ENCODE measurements around the gene AHDC1. TPM values are rescaled to one million over a fixed set of nuclear protein-coding genes. Genes with fewer than 3 reads are reported as not detected.
"Not testable (repeated sequence)": the region's sequence is repeated elsewhere in the genome, so short reads cannot be mapped to it uniquely, and the experiment has no call there.

The AHDC1 gene
- total and polyA plus RNA-seq, 12 donors = 17.0 to 53.1 (median 40.7) TPM

DNA sequence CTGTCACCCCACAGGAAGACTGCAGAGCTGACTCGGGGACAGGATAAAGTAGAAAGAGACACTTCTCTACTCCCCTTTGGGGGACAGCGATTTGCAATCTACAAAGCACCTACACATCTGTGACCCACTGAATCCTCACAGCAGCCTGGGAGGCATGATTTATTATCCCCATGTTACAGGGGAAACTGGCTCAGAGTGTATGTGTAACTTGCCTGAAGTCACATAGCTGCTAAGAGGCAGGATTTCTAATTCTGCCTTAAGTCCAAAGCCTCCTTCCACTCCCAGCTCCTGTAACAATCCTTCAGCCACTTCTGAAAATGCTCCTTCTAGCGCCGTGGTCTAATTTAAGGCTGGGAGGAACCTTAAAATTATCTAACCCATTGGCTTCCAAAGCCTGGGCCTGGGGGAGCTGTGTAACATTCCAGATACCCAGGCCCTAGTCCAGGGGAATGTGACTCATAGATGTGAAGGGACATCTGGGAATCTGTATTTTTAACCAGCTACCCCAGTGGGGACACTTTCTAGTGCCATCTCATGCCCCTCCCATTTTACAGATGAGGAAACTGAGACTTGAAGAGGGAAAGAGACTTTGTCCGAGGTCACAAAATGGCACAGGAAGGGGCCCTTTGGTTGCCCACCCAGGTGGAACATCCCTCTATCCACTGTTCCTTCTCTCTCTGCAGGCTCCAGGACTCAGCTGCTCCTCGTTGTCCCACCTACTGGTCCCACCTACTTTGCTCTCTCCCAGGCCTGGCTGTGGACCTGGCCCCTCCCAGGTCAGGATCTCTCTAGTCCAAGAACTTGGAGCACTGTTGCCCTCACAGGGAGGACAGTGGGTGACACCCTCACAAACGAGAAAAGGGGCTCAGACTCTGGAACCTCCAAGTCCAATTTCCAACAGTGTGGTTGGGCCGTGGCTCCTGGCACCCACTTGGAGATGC lies 48.9 kb downstream of the AHDC1 start:
- 37 to 45% methylated on average over 8 of the region's 8 CpGs for WGBS, 2 donors
- Histone ChIP-seq H3K36me3 (peaks cover 0 to 61% (median 45%) of the 10 kb centered on the region in 9 donors), H3K27me3 (no peaks in the 10 kb centered on the region), H3K27ac (peak overlapping the region; percentile 74 to 96 (median 86)), H3K9me3 (no peaks in the 10 kb centered on the region), H3K4me1 (peaks cover 33 to 65% (median 49%) of the 10 kb centered on the region in 9 donors), H3K4me3 (peak overlapping the region in 1 of 10 donors; percentile 15)
- ATAC-seq = peak in 7 of 8 donors; percentile 18 to 61 (median 35)
- intact Hi-C loops (cut with DNase I) = loop anchor here in 6 of 10 donors (5.0 kb wide), 3 partner anchors 47 to 123 kb away; partner anchors contain the start of gene AHDC1 (in 1 of the 6)
- TF ChIP-seq, protein P1, sequence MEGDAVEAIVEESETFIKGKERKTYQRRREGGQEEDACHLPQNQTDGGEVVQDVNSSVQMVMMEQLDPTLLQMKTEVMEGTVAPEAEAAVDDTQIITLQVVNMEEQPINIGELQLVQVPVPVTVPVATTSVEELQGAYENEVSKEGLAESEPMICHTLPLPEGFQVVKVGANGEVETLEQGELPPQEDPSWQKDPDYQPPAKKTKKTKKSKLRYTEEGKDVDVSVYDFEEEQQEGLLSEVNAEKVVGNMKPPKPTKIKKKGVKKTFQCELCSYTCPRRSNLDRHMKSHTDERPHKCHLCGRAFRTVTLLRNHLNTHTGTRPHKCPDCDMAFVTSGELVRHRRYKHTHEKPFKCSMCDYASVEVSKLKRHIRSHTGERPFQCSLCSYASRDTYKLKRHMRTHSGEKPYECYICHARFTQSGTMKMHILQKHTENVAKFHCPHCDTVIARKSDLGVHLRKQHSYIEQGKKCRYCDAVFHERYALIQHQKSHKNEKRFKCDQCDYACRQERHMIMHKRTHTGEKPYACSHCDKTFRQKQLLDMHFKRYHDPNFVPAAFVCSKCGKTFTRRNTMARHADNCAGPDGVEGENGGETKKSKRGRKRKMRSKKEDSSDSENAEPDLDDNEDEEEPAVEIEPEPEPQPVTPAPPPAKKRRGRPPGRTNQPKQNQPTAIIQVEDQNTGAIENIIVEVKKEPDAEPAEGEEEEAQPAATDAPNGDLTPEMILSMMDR (IDR thresholded peaks at IDR 0.05) = no peak
- DNase-seq = peak in 1 of 2 donors; percentile 59

DNA sequence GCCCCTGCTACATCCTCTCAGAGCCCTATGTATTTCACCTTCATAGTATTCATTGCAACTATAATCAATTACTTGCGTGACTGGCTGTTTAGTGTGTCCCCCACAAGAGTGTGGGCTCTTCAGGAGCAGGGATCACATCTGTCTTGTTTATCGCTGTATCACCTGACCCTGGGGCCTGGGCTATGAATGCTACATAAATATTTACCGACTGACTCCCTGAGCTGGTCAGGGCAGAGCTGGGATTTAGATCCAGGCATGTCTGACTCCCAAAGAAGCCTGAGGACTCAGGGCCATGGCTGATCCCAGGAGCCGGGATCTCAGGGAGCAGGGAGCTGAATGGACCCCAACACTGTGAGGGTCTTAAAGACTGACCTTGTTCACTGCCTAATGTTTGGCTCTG lies 49.7 kb downstream of the AHDC1 start:
- peaks cover 33 to 57% (median 46%) of the 10 kb centered on the region in 9 donors for H3K4me1 ChIP-seq
- WGBS, 2 donors = 73 to 77% methylated on average over 4 of the region's 4 CpGs
- H3K9me3 ChIP-seq = no peaks in the 10 kb centered on the region
- intact Hi-C loops (cut with DNase I) = loop anchor here in 1 of 10 donors (5.0 kb wide), 1 partner anchor 108 kb away; no protein-coding TSS in a partner anchor
- H3K36me3 ChIP-seq = peaks cover 0 to 66% (median 50%) of the 10 kb centered on the region in 9 donors
- TF ChIP-seq, protein P1 (IDR thresholded peaks at IDR 0.05) = no peak
- ATAC-seq (no peak), DNase-seq (no peak)
- H3K27me3 ChIP-seq = no peaks in the 10 kb centered on the region
- H3K27ac ChIP-seq = peak overlapping the region; percentile 74 to 96 (median 86)
- H3K4me3 ChIP-seq = no peak overlapping the region

DNA sequence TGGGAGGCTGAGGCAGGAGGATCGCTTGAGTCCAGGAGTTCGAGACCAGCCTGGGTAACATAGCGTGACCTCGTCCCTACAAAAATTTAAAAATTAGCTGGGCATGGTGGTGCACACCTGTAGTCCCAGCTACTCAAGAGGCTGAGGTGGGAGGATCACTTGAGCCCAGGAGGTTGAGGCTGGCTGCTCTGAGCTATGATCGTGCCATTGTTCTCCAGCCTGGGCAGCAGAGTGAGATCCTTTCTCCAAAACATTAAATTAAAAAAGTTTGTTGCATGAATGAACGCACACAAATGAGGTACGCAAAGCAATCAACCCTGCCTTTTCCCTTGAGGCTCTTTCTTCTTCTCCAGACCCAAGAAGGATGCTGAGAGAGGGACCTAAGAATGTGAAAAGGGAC lies 50.1 kb downstream of the AHDC1 start:
- H3K27me3 ChIP-seq, H3K9me3 ChIP-seq, H3K4me3 ChIP-seq, DNase-seq, ATAC-seq: not testable (repeated sequence)
- Histone ChIP-seq H3K27ac (peak overlapping the region in 8 of 10 donors; percentile 81 to 96 (median 91)), H3K4me1 (peaks cover 33 to 55% (median 45%) of the 10 kb centered on the region in 9 donors), H3K36me3 (peaks cover 0 to 68% (median 55%) of the 10 kb centered on the region in 9 donors)
- intact Hi-C loops (cut with DNase I) = loop anchor here in 1 of 10 donors (5.0 kb wide), 1 partner anchor 108 kb away; no protein-coding TSS in a partner anchor
- WGBS, 2 donors = 97 to 98% methylated on average over 7 of the region's 7 CpGs

DNA sequence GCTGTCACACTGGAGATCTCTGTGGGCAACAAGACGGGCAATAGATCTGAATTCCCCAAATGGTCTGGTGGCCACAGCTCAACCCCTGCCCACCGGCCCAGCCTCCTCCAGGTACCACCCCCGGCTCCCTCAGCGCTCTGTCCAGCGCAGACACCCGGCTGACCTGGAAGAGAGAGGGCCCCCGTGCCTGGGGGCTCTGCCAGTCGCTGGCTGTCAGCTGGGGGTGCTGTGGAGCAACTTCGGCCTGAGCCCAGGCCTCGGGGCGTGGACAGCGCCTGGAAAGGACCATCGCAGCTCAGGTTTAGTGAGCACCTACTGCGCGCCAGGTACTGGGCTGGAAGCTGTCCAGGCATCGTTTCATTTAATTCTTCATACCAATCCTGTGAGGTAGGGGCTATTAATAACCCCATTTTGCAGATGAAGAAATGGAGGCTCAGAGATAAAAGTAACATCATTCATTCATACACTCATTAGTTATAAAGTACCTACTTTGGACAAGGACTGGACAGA lies 51.0 kb downstream of the AHDC1 start:
- WGBS, 2 donors = 86 to 87% methylated on average over 16 of the region's 16 CpGs
- TF ChIP-seq, protein P1 (IDR thresholded peaks at IDR 0.05) = no peak
- Histone ChIP-seq H3K4me3 (no peak overlapping the region), H3K4me1 (peaks cover 33 to 48% (median 39%) of the 10 kb centered on the region in 9 donors), H3K9me3 (no peaks in the 10 kb centered on the region), H3K27me3 (no peaks in the 10 kb centered on the region), H3K27ac (peak overlapping the region in 5 of 10 donors; percentile 15 to 96 (median 81)), H3K36me3 (peaks cover 0 to 68% (median 58%) of the 10 kb centered on the region in 9 donors)
- ATAC-seq = no peak
- DNase-seq = no peak
- intact Hi-C loops (cut with DNase I) = loop anchor here in 1 of 10 donors (5.0 kb wide), 1 partner anchor 109 kb away; no protein-coding TSS in a partner anchor
